Left lung (tissue), 10 donors: Measurements from ENCODE around the gene HENMT1. TPM values are rescaled to one million over a fixed set of nuclear protein-coding genes. Genes with fewer than 3 reads are reported as not detected.

ENCODE experiments used
- ATAC-seq: fragments of 200-7000 bp; cut with Tn5 transposase; one replicate; pipeline ENCODE4 v1.9.1; 2020; ENCODE audit warnings: moderate library complexity
- DNase-seq, 4 donors: peaks; one replicate each; pipeline ENCODE4 v3.0.0-alpha.2; 2013 to 2020
- H3K27ac ChIP-seq, 2 donors: fragments of 200-600 bp; sonication (generic) in 1 of 2; one replicate each; pipeline versions ENCODE4 v1.5.0 to v1.8.0; 2020 to 2021
- H3K27me3 ChIP-seq, 2 donors: fragments of 200-600 bp; sonication (generic) in 1 of 2; one replicate each; pipeline versions ENCODE4 v1.5.0 to v1.8.0; 2020 to 2021
- H3K36me3 ChIP-seq, 2 donors: fragments of 200-600 bp; sonication (generic) in 1 of 2; one replicate each; pipeline versions ENCODE4 v1.5.0 to v1.8.0; 2020 to 2021
- H3K4me1 ChIP-seq, 2 donors: fragments of 200-600 bp; one replicate each; pipeline ENCODE4 v1.8.0; 2021
- H3K4me3 ChIP-seq, 2 donors: fragments of 200-600 bp; sonication (generic) in 1 of 2; one replicate each; pipeline versions ENCODE4 v1.5.0 to v1.8.0; 2020 to 2021; ENCODE audit warnings: mild to moderate bottlenecking in 1 of 2
- H3K9me3 ChIP-seq, 2 donors: fragments of 200-600 bp; sonication (generic) in 1 of 2; one replicate each; pipeline versions ENCODE4 v1.5.0 to v1.8.0; 2020 to 2021
- intact Hi-C, 2 donors: fragments of 100-400 bp; cut with DNase I; formaldehyde crosslinking; loops; one replicate each; pipeline versions ENCODE4 v1.11.2 to v1.14.2; 2022
- polyA plus RNA-seq, 6 donors: library from polyadenylated mRNA; unstranded; fragments of 120-200 nt; gene quantifications; one replicate each; pipeline ENCODE4 v1.2.1, GENCODE V29; 2013; ENCODE audit not compliant: insufficient read length in 6 of 6
- total RNA-seq, 2 donors: library from RNA; stranded (reverse); fragmentation: NEBNext Ultra II Directional; extraction: Animal tissue kit (Norgen Biotek cat#: 25700); gene quantifications; one replicate each; pipeline ENCODE4 v1.2.1, GENCODE V29; 2021
- TF ChIP-seq, protein P1 (sequence below), 2 donors: fragments of 200-600 bp; sonication (generic) in 1 of 2; IDR thresholded peaks; one replicate each; pipeline versions ENCODE4 v1.5.0 to v1.8.0; 2021; ENCODE audit warnings: antibody characterized with exemption in 2 of 2
- donor health status: DM: no; HTN: yes; CAD: no.
- donor health status: DM: no; HTN: no; CAD: no.

The HENMT1 gene
- total and polyA plus RNA-seq, 8 donors: 7.0 to 13.5 (median 10.8) TPM

- Histone ChIP-seq H3K27me3 (no peaks in the 10 kb centered on the region), H3K27ac (no peak overlapping the region), H3K4me1 (peaks cover 0 to 5% of the 10 kb centered on the region in 2 donors), H3K36me3 (peaks cover 0 to 7% of the 10 kb centered on the region in 2 donors), H3K9me3 (no peaks in the 10 kb centered on the region), H3K4me3 (no peak overlapping the region)
- TF ChIP-seq, protein P1, sequence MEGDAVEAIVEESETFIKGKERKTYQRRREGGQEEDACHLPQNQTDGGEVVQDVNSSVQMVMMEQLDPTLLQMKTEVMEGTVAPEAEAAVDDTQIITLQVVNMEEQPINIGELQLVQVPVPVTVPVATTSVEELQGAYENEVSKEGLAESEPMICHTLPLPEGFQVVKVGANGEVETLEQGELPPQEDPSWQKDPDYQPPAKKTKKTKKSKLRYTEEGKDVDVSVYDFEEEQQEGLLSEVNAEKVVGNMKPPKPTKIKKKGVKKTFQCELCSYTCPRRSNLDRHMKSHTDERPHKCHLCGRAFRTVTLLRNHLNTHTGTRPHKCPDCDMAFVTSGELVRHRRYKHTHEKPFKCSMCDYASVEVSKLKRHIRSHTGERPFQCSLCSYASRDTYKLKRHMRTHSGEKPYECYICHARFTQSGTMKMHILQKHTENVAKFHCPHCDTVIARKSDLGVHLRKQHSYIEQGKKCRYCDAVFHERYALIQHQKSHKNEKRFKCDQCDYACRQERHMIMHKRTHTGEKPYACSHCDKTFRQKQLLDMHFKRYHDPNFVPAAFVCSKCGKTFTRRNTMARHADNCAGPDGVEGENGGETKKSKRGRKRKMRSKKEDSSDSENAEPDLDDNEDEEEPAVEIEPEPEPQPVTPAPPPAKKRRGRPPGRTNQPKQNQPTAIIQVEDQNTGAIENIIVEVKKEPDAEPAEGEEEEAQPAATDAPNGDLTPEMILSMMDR (IDR thresholded peaks at IDR 0.05): no peak
- DNase-seq: no peak
- intact Hi-C loops: no loop called here
- no peak for ATAC-seq
Observed at GRCh38 chr1:108605633-108606032, 55.3 kb downstream of the HENMT1 start.

GRCh38 chr1:108601708-108602410 is 59.0 kb downstream of the HENMT1 start:
- DNase-seq (no peak), ATAC-seq (no peak)
- Histone ChIP-seq H3K4me1 (peaks cover 0 to 4% of the 10 kb centered on the region in 2 donors), H3K27ac (no peak overlapping the region), H3K36me3 (peaks cover 0 to 7% of the 10 kb centered on the region in 2 donors), H3K9me3 (no peaks in the 10 kb centered on the region), H3K27me3 (no peaks in the 10 kb centered on the region), H3K4me3 (no peak overlapping the region)
- intact Hi-C loops: no loop called here
- TF ChIP-seq, protein P1 (IDR thresholded peaks at IDR 0.05): no peak

- Histone ChIP-seq H3K27ac (no peak overlapping the region), H3K4me3 (no peak overlapping the region), H3K36me3 (peaks cover 0 to 7% of the 10 kb centered on the region in 2 donors), H3K4me1 (peaks cover 0 to 4% of the 10 kb centered on the region in 2 donors), H3K27me3 (no peaks in the 10 kb centered on the region), H3K9me3 (no peaks in the 10 kb centered on the region)
- intact Hi-C loops: no loop called here
- no peak for ATAC-seq
- TF ChIP-seq, protein P1 (IDR thresholded peaks at IDR 0.05): no peak
- DNase-seq: no peak
Observed at GRCh38 chr1:108600504-108600903, 60.4 kb downstream of the HENMT1 start.

DNA sequence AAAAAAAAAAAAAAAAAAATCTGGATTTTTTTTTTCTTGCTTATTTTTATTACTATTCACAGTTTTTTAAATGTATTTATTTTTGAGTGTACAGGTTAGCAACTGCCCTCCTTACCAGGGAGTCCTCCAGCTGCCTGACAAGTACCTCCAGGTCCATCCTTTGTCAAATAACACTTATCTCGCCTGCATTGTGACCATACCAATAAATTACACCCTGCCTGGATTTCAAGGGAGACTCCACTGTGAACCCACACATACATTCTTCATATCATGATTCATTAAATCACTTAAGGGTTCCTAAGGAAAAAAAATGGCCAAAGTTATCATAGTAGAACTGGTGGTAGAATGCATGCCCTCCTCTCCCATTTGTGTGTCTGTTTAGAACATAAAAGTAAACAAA is 62.6 kb downstream of the HENMT1 start:
- DNase-seq (no peak), ATAC-seq (no peak)
- H3K36me3 ChIP-seq: peaks cover 0 to 7% of the 10 kb centered on the region in 2 donors
- no peaks in the 10 kb centered on the region for H3K27me3 ChIP-seq
- H3K4me1 ChIP-seq: peaks cover 0 to 10% of the 10 kb centered on the region in 2 donors
- no peak overlapping the region for H3K4me3 ChIP-seq
- H3K9me3 ChIP-seq: no peaks in the 10 kb centered on the region
- intact Hi-C loops: no loop called here
- H3K27ac ChIP-seq: no peak overlapping the region
- TF ChIP-seq, protein P1 (IDR thresholded peaks at IDR 0.05): no peak

Other genes with a start within 250 kb of the HENMT1 start
- not detected for gene NBPF6, start 210.8 kb downstream of the HENMT1 start, total RNA-seq
- gene NBPF6, start 210.8 kb downstream of the HENMT1 start, polyA plus RNA-seq: not detected
- 10 to 100 TPM; 16.4 to 16.6 TPM for gene EEIG2, start 101.0 kb downstream of the HENMT1 start, total RNA-seq
- gene EEIG2, start 101.0 kb downstream of the HENMT1 start, polyA plus RNA-seq: 10 to 100 TPM; 29.6 to 34.8 (median 32.7) TPM
- 10 to 100 TPM; 24.7 to 40.5 TPM for gene PRPF38B, start 31.2 kb upstream of the HENMT1 start, total RNA-seq
- 10 to 100 TPM; 82.2 to 95.5 (median 89.3) TPM for gene PRPF38B, start 31.2 kb upstream of the HENMT1 start, polyA plus RNA-seq
- gene FNDC7, start 51.8 kb upstream of the HENMT1 start, total RNA-seq: not detected
- gene FNDC7, start 51.8 kb upstream of the HENMT1 start, polyA plus RNA-seq: under 1 TPM in 2 of 6 donors, not detected in 4; 0.06 to 0.07 TPM
- gene STXBP3, start 85.6 kb upstream of the HENMT1 start, total RNA-seq: 10 to 100 TPM; 44.4 to 47.8 TPM
- gene STXBP3, start 85.6 kb upstream of the HENMT1 start, polyA plus RNA-seq: 10 to 100 TPM; 48.3 to 60.2 (median 52.9) TPM
- gene AKNAD1, start 196.0 kb upstream of the HENMT1 start, total RNA-seq: not detected
- under 1 TPM; 0.06 to 0.94 (median 0.49) TPM for gene AKNAD1, start 196.0 kb upstream of the HENMT1 start, polyA plus RNA-seq
- 10 to 100 TPM; 25.1 to 27.0 TPM for gene GPSM2, start 215.9 kb upstream of the HENMT1 start, total RNA-seq
- 10 to 100 TPM; 24.9 to 39.3 (median 30.1) TPM for gene GPSM2, start 215.9 kb upstream of the HENMT1 start, polyA plus RNA-seq